Mucosa of descending colon (tissue), 3 donors: ENCODE data around the gene KBTBD8. TPM values are rescaled to one million over a fixed set of nuclear protein-coding genes. Genes with fewer than 3 reads are reported as not detected.
A peak's percentile ranks its signal among the peaks of the same experiment; 100 is the strongest.

ENCODE experiments used
- ATAC-seq: fragments of 200-7000 bp; cut with Tn5 transposase; one replicate; pipeline ENCODE4 v1.9.1; 2020; ENCODE audit warnings: mild to moderate bottlenecking, moderate library complexity
- DNase-seq, 3 donors: peaks; one replicate each; pipeline ENCODE4 v3.0.0-alpha.2; 2020
- H3K36me3 ChIP-seq: fragments of 200-600 bp; one replicate; pipeline ENCODE4 v1.8.0; 2021; ENCODE audit warnings: low read depth, mild to moderate bottlenecking
- H3K4me1 ChIP-seq: fragments of 200-600 bp; one replicate; pipeline ENCODE4 v1.8.0; 2021; ENCODE audit warnings: low read depth, mild to moderate bottlenecking
- H3K4me3 ChIP-seq: fragments of 200-600 bp; one replicate; pipeline ENCODE4 v1.8.0; 2021; ENCODE audit warnings: mild to moderate bottlenecking
- H3K9me3 ChIP-seq: fragments of 200-600 bp; one replicate; pipeline ENCODE4 v1.8.0; 2021; ENCODE audit warnings: mild to moderate bottlenecking
- CTCF ChIP-seq: fragments of 200-600 bp; IDR thresholded peaks from one replicate; pipeline ENCODE4 v1.8.0; 2022; ENCODE audit warnings: antibody characterized with exemption, mild to moderate bottlenecking
- intact Hi-C, 2 donors: fragments of 100-400 bp; cut with DNase I in 1 of 2; cut with micrococcal nuclease in 1 of 2; formaldehyde crosslinking; loops; one replicate each; pipeline versions ENCODE4 v1.11.0 to v1.11.1; 2022; cut with DNase I, micrococcal nuclease
- total RNA-seq, 3 donors: library from RNA; stranded (reverse); fragmentation: NEBNext Ultra II Directional in 2 of 3; extraction: Animal tissue kit (Norgen Biotek cat#: 25700) in 2 of 3; gene quantifications; one replicate each; pipeline versions ENCODE4 v1.2.1 to v1.2.4, GENCODE V29; 2021 to 2023
- donor health status: DM: no; HTN: no; CAD: no; lungs with moderate emphysema.
- donor health status: DM: no; HTN: no; CAD: no.
- donor health status: DM: no; HTN: yes; CAD: no.

KBTBD8 gene
- total RNA-seq, 3 donors from 2014 or later = 1.9 to 2.7 (median 2.5) TPM

- Histone ChIP-seq H3K36me3 (no peaks in the 10 kb centered on the region), H3K4me1 (peaks cover 8% of the 10 kb centered on the region), H3K4me3 (no peak overlapping the region), H3K9me3 (no peaks in the 10 kb centered on the region)
- ATAC-seq = no peak
- intact Hi-C loops = no loop called here
- no peak for DNase-seq
- TF ChIP-seq CTCF = no peak
Measured at GRCh38 chr3:67015702-67016484, 17.8 kb downstream of the KBTBD8 start.

GRCh38 chr3:67016522-67017080 lies 18.5 kb downstream of the KBTBD8 start:
- peaks cover 8% of the 10 kb centered on the region for H3K4me1 ChIP-seq
- no peaks in the 10 kb centered on the region for H3K36me3 ChIP-seq
- no peak overlapping the region for H3K4me3 ChIP-seq
- ATAC-seq (peak; percentile 34), DNase-seq (no peak)
- intact Hi-C loops = no loop called here
- H3K9me3 ChIP-seq = no peaks in the 10 kb centered on the region
- no peak for TF ChIP-seq CTCF

GRCh38 chr3:67017211-67017610 lies 19.1 kb downstream of the KBTBD8 start:
- no peak for TF ChIP-seq CTCF
- peaks cover 8% of the 10 kb centered on the region for H3K4me1 ChIP-seq
- H3K36me3 ChIP-seq = no peaks in the 10 kb centered on the region
- no peak overlapping the region for H3K4me3 ChIP-seq
- no peak for ATAC-seq
- no peak for DNase-seq
- intact Hi-C loops = no loop called here
- no peaks in the 10 kb centered on the region for H3K9me3 ChIP-seq

- intact Hi-C loops = no loop called here
- H3K36me3 ChIP-seq = no peaks in the 10 kb centered on the region
- ATAC-seq (peak; percentile 92), DNase-seq (peak; percentile 56 to 68 (median 64))
- H3K9me3 ChIP-seq = no peaks in the 10 kb centered on the region
- no peak for TF ChIP-seq CTCF
- H3K4me1 ChIP-seq = peaks cover 8% of the 10 kb centered on the region
- H3K4me3 ChIP-seq = no peak overlapping the region
Measured at GRCh38 chr3:67018105-67018788, 20.1 kb downstream of the KBTBD8 start.

GRCh38 chr3:67018789-67019526 lies 20.9 kb downstream of the KBTBD8 start:
- ATAC-seq = peak; percentile 58
- DNase-seq = no peak
- no peaks in the 10 kb centered on the region for H3K9me3 ChIP-seq

More at GRCh38 chr3:67018789-67019526, 20.9 kb downstream of the KBTBD8 start:
- intact Hi-C loops = no loop called here
- Histone ChIP-seq H3K4me3 (no peak overlapping the region), H3K4me1 (peaks cover 8% of the 10 kb centered on the region), H3K36me3 (no peaks in the 10 kb centered on the region)
- no peak for TF ChIP-seq CTCF
